H1 (cell line): ENCODE data around the gene TXNDC5. TPM values are rescaled to one million over a fixed set of nuclear protein-coding genes. Genes with fewer than 3 reads are reported as not detected.

Source experiments
- CTCF ChIA-PET: fragments of 300-600 bp; sonication (Branson Sonifier 250); formaldehyde crosslinking; loops from one replicate; lab custom pipeline; 2021; ENCODE audit not compliant: partially characterized antibody; lab: Charles Lee
- POLR2A ChIA-PET: fragments of 300-600 bp; sonication (Branson Sonifier 250); formaldehyde crosslinking; loops from one replicate; lab custom pipeline; 2021; ENCODE audit warnings: inconsistent platforms; ENCODE audit not compliant: partially characterized antibody; lab: Charles Lee
- DNase-seq, 2 experiments: peaks; one replicate each; pipeline versions ENCODE4 v3.0.0 to v3.0.0-alpha.2; 2010 to 2022; ENCODE audit warnings: low spot score in 2 of 2, low read depth in 1 of 2, mixed read lengths in 1 of 2
- FAIRE-seq: peaks from 2 replicates; lab custom pipeline; 2011; peaks lifted over from hg19 to GRCh38; lab: Jason Lieb, UNC
- H2AFZ ChIP-seq: 2 replicates; pipeline ENCODE4 v1.8.1; 2012; ENCODE audit warnings: low read length, inconsistent platforms
- H2AK5ac ChIP-seq: 2 replicates; pipeline ENCODE4 v1.6.1; 2013; ENCODE audit warnings: low read depth, low read length
- H2BK120ac ChIP-seq: replicated peaks from 2 replicates; pipeline ENCODE3; 2013; ENCODE audit warnings: low read depth, low read length, inconsistent platforms
- H2BK12ac ChIP-seq: 2 replicates; pipeline ENCODE4 v1.6.1; 2013; ENCODE audit warnings: low read depth, low read length
- H2BK15ac ChIP-seq: 2 replicates; pipeline ENCODE4 v1.6.1; 2013; ENCODE audit warnings: low read length
- H2BK20ac ChIP-seq: 2 replicates; pipeline ENCODE4 v1.6.1; 2013; ENCODE audit warnings: low read length
- H2BK5ac ChIP-seq: 2 replicates; pipeline ENCODE4 v1.6.1; 2013; ENCODE audit warnings: low read depth, low read length
- H3K14ac ChIP-seq: 2 replicates; pipeline ENCODE4 v1.6.1; 2013; ENCODE audit warnings: inconsistent platforms; ENCODE audit not compliant: insufficient read length
- H3K18ac ChIP-seq: 2 replicates; pipeline ENCODE4 v1.6.1; 2013; ENCODE audit warnings: low read length; ENCODE audit errors: extremely low read depth
- H3K23ac ChIP-seq: 2 replicates; pipeline ENCODE4 v1.6.1; 2013; ENCODE audit warnings: inconsistent platforms; ENCODE audit not compliant: insufficient read length
- H3K23me2 ChIP-seq: 2 replicates; pipeline ENCODE4 v1.6.1; 2013; ENCODE audit warnings: low read depth, low read length
- H3K27ac ChIP-seq: 2 replicates; pipeline ENCODE4 v1.6.1; 2011; ENCODE audit warnings: low read depth, low read length, inconsistent platforms
- H3K27me3 ChIP-seq, 4 experiments: replicated peaks in 1 of 4; 1 replicate in 1 of 4; 2 replicates in 3 of 4; pipeline versions ENCODE4 v1.6.1 to v1.8.1; 2011 to 2013; ENCODE audit warnings: low read length in 3 of 4, mild to moderate bottlenecking in 3 of 4, inconsistent platforms in 2 of 4, mixed read lengths in 2 of 4, moderate library complexity in 1 of 4; ENCODE audit not compliant: control insufficient read depth in 3 of 4, insufficient read depth in 3 of 4; ENCODE audit errors: extremely low read depth in 1 of 4
- H3K36me3 ChIP-seq, 4 experiments: 2 replicates each; pipeline versions ENCODE4 v1.6.1 to v1.8.1; 2011 to 2013; ENCODE audit warnings: mild to moderate bottlenecking in 4 of 4, low read length in 3 of 4, moderate library complexity in 2 of 4, control low read depth in 1 of 4, inconsistent platforms in 1 of 4; ENCODE audit not compliant: insufficient read depth in 4 of 4, control insufficient read depth in 2 of 4
- H3K4ac ChIP-seq: replicated peaks from 2 replicates; pipeline ENCODE3; 2013; ENCODE audit warnings: low read length, low read depth, mixed read lengths, inconsistent platforms; ENCODE audit not compliant: insufficient read length
- H3K4me1 ChIP-seq, 4 experiments: replicated peaks in 1 of 4; 1 replicate in 1 of 4; 2 replicates in 3 of 4; pipeline versions ENCODE4 v1.6.1 to v1.8.1; 2011 to 2013; ENCODE audit warnings: low read length in 3 of 4, inconsistent platforms in 2 of 4, mixed read lengths in 1 of 4; ENCODE audit not compliant: insufficient read depth in 4 of 4, control insufficient read depth in 3 of 4
- H3K4me2 ChIP-seq, 2 experiments: 2 replicates each; pipeline versions ENCODE4 v1.6.1 to v1.8.1; 2011 to 2013; ENCODE audit warnings: low read depth in 2 of 2, low read length in 2 of 2, control low read depth in 1 of 2, inconsistent platforms in 1 of 2, mild to moderate bottlenecking in 1 of 2; ENCODE audit not compliant: insufficient read depth in 1 of 2
- H3K4me3 ChIP-seq, 4 experiments: fragments of 200-600, 300-600 bp in 1 of 4; sonication (generic), shearing (Covaris generic), sonication (Bioruptor Twin) in 1 of 4; 2 replicates each; pipeline versions ENCODE4 v1.5.1 to v1.8.1; 2011 to 2016; ENCODE audit warnings: low read length in 4 of 4, low read depth in 3 of 4, control low read depth in 2 of 4, inconsistent platforms in 2 of 4, mild to moderate bottlenecking in 2 of 4, mixed read lengths in 1 of 4, moderate library complexity in 1 of 4; ENCODE audit not compliant: insufficient read depth in 2 of 4; ENCODE audit errors: extremely low read depth in 1 of 4
- H3K56ac ChIP-seq: replicated peaks from 2 replicates; pipeline ENCODE3; 2013; ENCODE audit warnings: low read depth, mild to moderate bottlenecking, mixed read lengths, low read length, inconsistent platforms; ENCODE audit not compliant: insufficient read length
- H3K79me1 ChIP-seq: 2 replicates; pipeline ENCODE4 v1.6.1; 2013; ENCODE audit warnings: low read depth, low read length, control low read depth
- H3K79me2 ChIP-seq, 2 experiments: 2 replicates each; pipeline versions ENCODE4 v1.6.1 to v1.8.1; 2012 to 2013; ENCODE audit warnings: low read length in 2 of 2, mild to moderate bottlenecking in 2 of 2, inconsistent platforms in 1 of 2; ENCODE audit not compliant: insufficient read depth in 2 of 2, control insufficient read depth in 1 of 2
- H3K9ac ChIP-seq, 4 experiments: replicated peaks in 1 of 4; 1 replicate in 1 of 4; 2 replicates in 3 of 4; pipeline versions ENCODE4 v1.6.1 to v1.8.1; 2011 to 2013; ENCODE audit warnings: low read depth in 3 of 4, low read length in 3 of 4, control low read depth in 2 of 4, mild to moderate bottlenecking in 2 of 4, moderate library complexity in 2 of 4, inconsistent platforms in 1 of 4; ENCODE audit errors: extremely low read depth in 1 of 4
- H3K9me3 ChIP-seq, 2 experiments: 2 replicates each; pipeline versions ENCODE4 v1.6.1 to v1.8.1; 2012 to 2013; ENCODE audit warnings: mild to moderate bottlenecking in 2 of 2, moderate library complexity in 2 of 2, control low read depth in 1 of 2, inconsistent platforms in 1 of 2, low read depth in 1 of 2, low read length in 1 of 2, mixed read lengths in 1 of 2; ENCODE audit not compliant: insufficient read depth in 2 of 2
- H4K20me1 ChIP-seq, 2 experiments: replicated peaks in 1 of 2; 2 replicates each; pipeline versions ENCODE3 to v1.8.1; 2011 to 2013; ENCODE audit warnings: inconsistent platforms in 2 of 2, low read length in 2 of 2, mild to moderate bottlenecking in 1 of 2; ENCODE audit not compliant: insufficient read depth in 2 of 2, control insufficient read depth in 1 of 2
- H4K5ac ChIP-seq: 2 replicates; pipeline ENCODE4 v1.6.1; 2013; ENCODE audit warnings: low read length, low read depth, mixed read lengths, inconsistent platforms; ENCODE audit not compliant: insufficient read length
- H4K8ac ChIP-seq: 2 replicates; pipeline ENCODE4 v1.8.0; 2013; ENCODE audit warnings: mild to moderate bottlenecking, moderate library complexity, low read length, inconsistent platforms; ENCODE audit not compliant: insufficient read depth; ENCODE audit errors: extremely low read depth
- H4K91ac ChIP-seq: replicated peaks from 2 replicates; pipeline ENCODE3; 2013; ENCODE audit warnings: low read length, mixed read lengths, inconsistent platforms; ENCODE audit not compliant: insufficient read length
- RAD21 ChIP-seq, 2 experiments: IDR thresholded peaks in 1 of 2; conservative IDR thresholded peaks in 1 of 2; 2 replicates each; pipeline ENCODE4 v1.6.1; 2011; ENCODE audit warnings: low read depth in 2 of 2, low read length in 2 of 2, improper control_type of control experiment in 1 of 2, inconsistent platforms in 1 of 2, mild to moderate bottlenecking in 1 of 2, moderate library complexity in 1 of 2
- SP1 ChIP-seq: IDR thresholded peaks from 2 replicates; pipeline ENCODE4 v1.6.1; 2011; ENCODE audit warnings: low read depth, low read length
- WGBS, 2 experiments: shearing (Covaris generic) in 1 of 2; methylation state at CpG; one replicate each; pipeline versions ENCODE4 v1.1.6 to v1.1.7; 2013 to 2015; ENCODE audit warnings: low lambda C conversion rate in 2 of 2, mixed read lengths in 2 of 2, inconsistent platforms in 1 of 2, low coverage in 1 of 2, missing lambda C conversion rate in 1 of 2; ENCODE audit not compliant: insufficient replicate concordance in 2 of 2, insufficient coverage in 1 of 2, insufficient read length in 1 of 2; ENCODE audit errors: extremely low coverage in 1 of 2, missing lambda C conversion rate in 1 of 2; 5-methylcytosine and 5-hydroxymethylcytosine counted together
- polyA plus RNA-seq, 7 experiments: library from polyadenylated mRNA; depleted of rRNA in 3 of 7; stranded (reverse) in 5 of 7; unstranded in 2 of 7; fragments of >200 nt in 5 of 7; fragments of 200-250 nt in 2 of 7; gene quantifications; 1 replicate in 5 of 7; 2 replicates in 1 of 7; 4 replicates in 1 of 7; pipeline versions ENCODE4 v1.2.1 to v1.2.3, GENCODE V29; 2011 to 2013; ENCODE audit warnings: missing spikeins in 2 of 7, mixed read lengths in 2 of 7
- total RNA-seq: library from RNA; stranded (reverse); fragmentation: NEBNext Ultra II Directional; extraction: Animal tissue kit (Norgen Biotek cat#: 25700); gene quantifications from 2 replicates; pipeline ENCODE4 v1.2.1, GENCODE V29; 2021

The TXNDC5 gene
- total and polyA plus RNA-seq, 2 of the 8 experiments (the other 6 are each of a cell fraction or from before 2014, with no cell fraction given) = 114 to 172 TPM

DNA sequence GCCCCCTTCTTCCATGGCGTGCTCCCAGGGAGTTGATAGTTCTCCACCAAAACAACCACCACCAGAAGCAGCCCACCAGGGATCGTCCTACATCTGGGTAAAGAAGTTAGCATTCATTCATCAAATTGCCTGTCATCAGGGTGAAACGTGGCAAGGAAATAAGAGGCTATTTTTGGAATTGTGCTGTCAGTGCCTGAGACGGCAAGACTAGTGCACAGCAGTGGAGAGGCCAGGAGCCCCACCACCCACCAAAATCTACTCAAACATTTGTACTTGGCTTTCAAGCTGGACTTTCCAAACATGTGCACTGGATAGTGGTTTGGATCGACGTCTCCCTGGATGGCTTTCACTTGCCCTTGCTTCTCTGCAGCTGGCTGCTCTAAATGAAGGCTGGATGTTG, 44.8 kb downstream of the TXNDC5 start:
- Histone ChIP-seq H2AFZ (no peak overlapping the region), H2BK12ac (no peak overlapping the region), H3K79me1 (no peaks in the 10 kb centered on the region), H3K4me1 (0 out of 7 replicates have a peak, but pooled peaks cover 0 to 2% (median 0%) of the 10 kb centered on the region in 4 experiments), H3K18ac (no peak overlapping the region), H4K91ac (no peak overlapping the region), H2AK5ac (no peak overlapping the region)
- WGBS, 2 experiments = 85% methylated on average over 6 of the region's 6 CpGs; no CpG with 5 or more reads in 1 of the 2 experiments
- TF ChIP-seq SP1 (no peak), RAD21 (IDR thresholded peaks at IDR 0.05 in 1 of 2, conservative IDR thresholded peaks at IDR 0.05 in 1 of 2; ENCODE audit: low read depth in 2 of 2, low read length in 2 of 2) (peak; percentile 15 to 18; a peak in 1 of 4 replicates)
- TF ChIP-seq, all 59 proteins: peak for 1
- DNase-seq (no peak), FAIRE-seq (no peak)
- ChIA-PET CTCF (interaction anchor here (1.0 kb wide), 1 partner anchor 194 kb away, joined by 3 read pairs; no protein-coding TSS in a partner anchor), POLR2A (no interaction called here)
- Histone ChIP-seq H2BK20ac (no peak overlapping the region), H4K8ac (no peak overlapping the region), H3K56ac (no peak overlapping the region), H3K36me3 (no peaks in the 10 kb centered on the region), H3K23me2 (no peaks in the 10 kb centered on the region), H3K27ac (no peak overlapping the region), H3K9me3 (no peaks in the 10 kb centered on the region), H3K4me2 (no peak overlapping the region), H2BK15ac (no peak overlapping the region), H3K79me2 (no peaks in the 10 kb centered on the region), H3K27me3 (no peaks in the 10 kb centered on the region; a peak in 1 of 7 replicates), H3K14ac (no peak overlapping the region), H3K9ac (no peak overlapping the region), H4K20me1 (no peaks in the 10 kb centered on the region), H3K4me3 (no peak overlapping the region), H2BK5ac (no peak overlapping the region), H3K23ac (no peak overlapping the region), H3K4ac (no peak overlapping the region), H4K5ac (no peak overlapping the region), H2BK120ac (no peak overlapping the region)
